Loucy (cell line): ENCODE results near the gene LAMC3.

ENCODE experiments used
- H2AFZ ChIP-seq: fragments of 200-600 bp; sonication (generic); 2 replicates; pipeline ENCODE4 v1.6.0; 2016; ENCODE audit warnings: antibody characterized with exemption, mild to moderate bottlenecking, low read length, moderate library complexity
- H3F3A ChIP-seq: fragments of 200-600 bp; 2 replicates; pipeline ENCODE4 v1.6.0; 2016; ENCODE audit warnings: antibody characterized with exemption, low read depth, mild to moderate bottlenecking
- H3K27me3 ChIP-seq: fragments of 200-600 bp; sonication (generic); 2 replicates; pipeline ENCODE4 v1.6.1; 2014; ENCODE audit warnings: low read length, mild to moderate bottlenecking; ENCODE audit not compliant: insufficient read depth, poor library complexity, severe bottlenecking
- H3K36me3 ChIP-seq: fragments of 200-600 bp; sonication (generic); 2 replicates; pipeline ENCODE4 v1.6.1; 2016; ENCODE audit warnings: low read length; ENCODE audit not compliant: insufficient read depth
- H3K4me1 ChIP-seq: fragments of 200-600 bp; sonication (generic); 2 replicates; pipeline ENCODE4 v1.5.1; 2014; ENCODE audit warnings: low read length, mild to moderate bottlenecking; ENCODE audit not compliant: insufficient read depth, poor library complexity, severe bottlenecking
- H3K4me2 ChIP-seq: fragments of 200-600 bp; sonication (generic); 2 replicates; pipeline ENCODE4 v1.6.0; 2014; ENCODE audit warnings: antibody characterized with exemption, low read length, low read depth, mild to moderate bottlenecking; ENCODE audit not compliant: poor library complexity, severe bottlenecking
- H3K4me3 ChIP-seq: fragments of 200-600 bp; sonication (generic); 2 replicates; pipeline ENCODE4 v1.5.1; 2014; ENCODE audit warnings: low read length, mild to moderate bottlenecking, mixed read lengths; ENCODE audit not compliant: poor library complexity, severe bottlenecking
- H3K79me2 ChIP-seq: fragments of 200-600 bp; sonication (generic); 2 replicates; pipeline ENCODE4 v1.6.1; 2014; ENCODE audit warnings: low read length; ENCODE audit not compliant: insufficient read depth
- H3K9ac ChIP-seq: fragments of 200-600 bp; sonication (generic); 2 replicates; pipeline ENCODE4 v1.6.0; 2014; ENCODE audit warnings: mild to moderate bottlenecking, low read depth, low read length, moderate library complexity; ENCODE audit not compliant: poor library complexity, severe bottlenecking
- H3K9me2 ChIP-seq: fragments of 200-600 bp; sonication (generic); replicated peaks from 2 replicates; pipeline ENCODE4 v1.6.1; 2016; ENCODE audit warnings: low read depth, low read length, mixed read lengths
- H3K9me3 ChIP-seq: fragments of 200-600 bp; sonication (generic); 2 replicates; pipeline ENCODE4 v1.6.1; 2014; ENCODE audit warnings: mild to moderate bottlenecking, antibody characterized with exemption, low read length, low read depth; ENCODE audit not compliant: insufficient read depth
- H4K20me1 ChIP-seq: fragments of 200-600 bp; sonication (generic); 2 replicates; pipeline ENCODE4 v1.6.0; 2014; ENCODE audit warnings: antibody characterized with exemption, low read length, mild to moderate bottlenecking; ENCODE audit not compliant: insufficient read depth, poor library complexity, severe bottlenecking
- EZH2phosphoT487 ChIP-seq: fragments of 200-600 bp; IDR thresholded peaks from 2 replicates; pipeline ENCODE4 v1.6.1; 2018; ENCODE audit warnings: antibody characterized with exemption, mild to moderate bottlenecking, moderate library complexity, borderline replicate concordance
- TF ChIP-seq, protein P1 (sequence below): fragments of 200-600 bp; sonication (generic); conservative IDR thresholded peaks from 2 replicates; pipeline ENCODE4 v1.5.1; 2014; ENCODE audit warnings: mild to moderate bottlenecking, antibody characterized with exemption, low read length

Gene LAMC3

DNA sequence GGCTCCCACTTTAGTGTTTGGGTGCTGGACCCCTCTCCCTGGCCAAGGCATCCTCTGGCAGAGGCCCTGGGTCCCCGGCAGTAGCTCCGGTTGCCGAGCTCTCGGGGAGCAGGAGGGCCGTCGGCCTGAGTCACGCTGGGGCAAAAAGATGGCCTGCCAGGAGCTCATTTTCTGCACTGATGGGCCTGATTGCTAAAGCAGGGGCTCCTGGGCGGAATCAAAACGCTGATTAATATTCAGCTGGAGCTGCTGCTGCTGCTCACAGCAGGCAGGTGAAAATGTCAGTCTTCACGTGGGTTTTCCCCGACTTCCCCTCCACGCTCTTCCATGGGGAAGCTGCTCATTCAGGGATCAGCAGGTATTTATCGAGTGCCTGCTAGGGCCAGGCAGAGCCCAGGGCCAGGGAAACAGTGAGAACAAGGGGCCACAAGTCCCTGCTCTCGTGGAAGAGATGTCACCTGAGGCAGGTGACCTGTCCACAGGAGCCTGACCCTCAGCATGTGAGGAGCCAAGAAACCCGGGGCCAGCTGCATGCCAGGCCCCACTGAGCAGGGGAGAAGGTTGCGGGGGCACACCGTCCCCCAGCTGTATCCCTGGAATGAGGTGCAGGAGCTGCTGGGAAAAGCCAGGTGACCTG lies 22.1 kb downstream of the LAMC3 start:
- no peak overlapping the region for H2AFZ ChIP-seq
- no peak overlapping the region for H3K4me2 ChIP-seq
- no peaks in the 10 kb centered on the region for H3K9me3 ChIP-seq
- no peaks in the 10 kb centered on the region for H3K36me3 ChIP-seq
- no peaks in the 10 kb centered on the region for H3F3A ChIP-seq
- H3K4me3 ChIP-seq: no peak overlapping the region
- H3K27me3 ChIP-seq: no peaks in the 10 kb centered on the region
- H4K20me1 ChIP-seq: no peaks in the 10 kb centered on the region
- TF ChIP-seq, protein P1, sequence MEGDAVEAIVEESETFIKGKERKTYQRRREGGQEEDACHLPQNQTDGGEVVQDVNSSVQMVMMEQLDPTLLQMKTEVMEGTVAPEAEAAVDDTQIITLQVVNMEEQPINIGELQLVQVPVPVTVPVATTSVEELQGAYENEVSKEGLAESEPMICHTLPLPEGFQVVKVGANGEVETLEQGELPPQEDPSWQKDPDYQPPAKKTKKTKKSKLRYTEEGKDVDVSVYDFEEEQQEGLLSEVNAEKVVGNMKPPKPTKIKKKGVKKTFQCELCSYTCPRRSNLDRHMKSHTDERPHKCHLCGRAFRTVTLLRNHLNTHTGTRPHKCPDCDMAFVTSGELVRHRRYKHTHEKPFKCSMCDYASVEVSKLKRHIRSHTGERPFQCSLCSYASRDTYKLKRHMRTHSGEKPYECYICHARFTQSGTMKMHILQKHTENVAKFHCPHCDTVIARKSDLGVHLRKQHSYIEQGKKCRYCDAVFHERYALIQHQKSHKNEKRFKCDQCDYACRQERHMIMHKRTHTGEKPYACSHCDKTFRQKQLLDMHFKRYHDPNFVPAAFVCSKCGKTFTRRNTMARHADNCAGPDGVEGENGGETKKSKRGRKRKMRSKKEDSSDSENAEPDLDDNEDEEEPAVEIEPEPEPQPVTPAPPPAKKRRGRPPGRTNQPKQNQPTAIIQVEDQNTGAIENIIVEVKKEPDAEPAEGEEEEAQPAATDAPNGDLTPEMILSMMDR: no peak
- TF ChIP-seq EZH2phosphoT487: no peak
- H3K79me2 ChIP-seq: no peaks in the 10 kb centered on the region
- no peaks in the 10 kb centered on the region for H3K9me2 ChIP-seq
- no peaks in the 10 kb centered on the region for H3K4me1 ChIP-seq
- H3K9ac ChIP-seq: no peak overlapping the region

DNA sequence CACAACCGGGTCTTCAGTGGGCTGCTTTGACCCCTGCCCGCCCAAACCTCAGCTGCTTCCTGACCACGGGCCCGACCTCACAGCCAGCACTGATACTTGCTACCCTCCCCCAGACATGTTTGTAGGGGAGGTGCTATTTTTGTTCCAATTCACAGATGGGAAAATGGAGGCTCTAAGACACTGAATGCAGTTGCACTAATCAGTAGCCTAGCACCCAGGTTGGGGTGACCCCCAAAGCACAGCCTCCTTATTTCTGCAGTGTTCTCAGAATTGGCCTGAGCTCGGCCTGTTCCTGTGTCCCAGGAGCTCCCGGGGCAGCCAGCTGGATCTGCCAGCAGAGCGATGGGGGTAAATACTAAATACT lies 22.6 kb downstream of the LAMC3 start:
- Histone ChIP-seq H3K4me2 (no peak overlapping the region), H3K27me3 (no peaks in the 10 kb centered on the region)

GRCh38 chr9:131032384-131032783 lies 23.4 kb downstream of the LAMC3 start:
- H3K9ac ChIP-seq: no peak overlapping the region
- no peaks in the 10 kb centered on the region for H3K9me3 ChIP-seq
- no peaks in the 10 kb centered on the region for H3F3A ChIP-seq
- TF ChIP-seq, protein P1: no peak
- no peak for TF ChIP-seq EZH2phosphoT487
- no peak overlapping the region for H3K4me3 ChIP-seq
- no peak overlapping the region for H2AFZ ChIP-seq
- H3K4me2 ChIP-seq: no peak overlapping the region
- H3K36me3 ChIP-seq: no peaks in the 10 kb centered on the region
- H3K27me3 ChIP-seq: no peaks in the 10 kb centered on the region
- no peaks in the 10 kb centered on the region for H3K4me1 ChIP-seq
- no peaks in the 10 kb centered on the region for H3K9me2 ChIP-seq
- no peaks in the 10 kb centered on the region for H4K20me1 ChIP-seq
- no peaks in the 10 kb centered on the region for H3K79me2 ChIP-seq

More for the DNA sequence above, 22.6 kb downstream of the LAMC3 start:
- no peaks in the 10 kb centered on the region for H3K79me2 ChIP-seq
- H3F3A ChIP-seq: no peaks in the 10 kb centered on the region
- no peak overlapping the region for H3K4me3 ChIP-seq
- no peak overlapping the region for H3K9ac ChIP-seq
- TF ChIP-seq, protein P1: no peak
- no peak for TF ChIP-seq EZH2phosphoT487
- H4K20me1 ChIP-seq: no peaks in the 10 kb centered on the region
- H3K9me2 ChIP-seq: no peaks in the 10 kb centered on the region
- H2AFZ ChIP-seq: no peak overlapping the region
- no peaks in the 10 kb centered on the region for H3K9me3 ChIP-seq
- H3K4me1 ChIP-seq: no peaks in the 10 kb centered on the region
- H3K36me3 ChIP-seq: no peaks in the 10 kb centered on the region
